H1 (cell line): ENCODE results near the gene ATM.

Experiments used
- BCL11A ChIP-seq, 2 experiments: IDR thresholded peaks; one replicate each; pipeline ENCODE4 v1.6.1; 2011; ENCODE audit warnings: low read depth in 2 of 2, low read length in 2 of 2, mild to moderate bottlenecking in 2 of 2
- CBX5 ChIP-seq: fragments of 300-800, 300-1000 bp; sonication (generic); IDR thresholded peaks from 2 replicates; pipeline ENCODE4 v1.7.1; 2016; ENCODE audit warnings: antibody characterized with exemption, low read length, low read depth
- CHD1 ChIP-seq: IDR thresholded peaks from 2 replicates; pipeline ENCODE4 v1.6.1; 2012; ENCODE audit warnings: low read depth, low read length, improper control_type of control experiment
- CREB1 ChIP-seq: IDR thresholded peaks from 2 replicates; pipeline ENCODE4 v1.6.1; 2012; ENCODE audit warnings: inconsistent platforms
- CTCF ChIP-seq, 3 experiments: IDR thresholded peaks; 1 replicate in 2 of 3; 2 replicates in 1 of 3; pipeline versions ENCODE4 v1.5.1 to v1.6.1; 2011; ENCODE audit warnings: low read length in 3 of 3, mild to moderate bottlenecking in 3 of 3, inconsistent platforms in 2 of 3, low read depth in 1 of 3, moderate library complexity in 1 of 3; ENCODE audit not compliant: insufficient read depth in 1 of 3; ENCODE audit errors: control extremely low read depth in 1 of 3
- POLR2AphosphoS5 ChIP-seq: IDR thresholded peaks from 2 replicates; pipeline ENCODE4 v1.6.1; 2011; ENCODE audit warnings: low read depth, low read length
- RAD21 ChIP-seq, 2 experiments: IDR thresholded peaks in 1 of 2; conservative IDR thresholded peaks in 1 of 2; 2 replicates each; pipeline ENCODE4 v1.6.1; 2011; ENCODE audit warnings: low read depth in 2 of 2, low read length in 2 of 2, improper control_type of control experiment in 1 of 2, inconsistent platforms in 1 of 2, mild to moderate bottlenecking in 1 of 2, moderate library complexity in 1 of 2
- SAP30 ChIP-seq: fragments of 300-600 bp; sonication (generic); IDR thresholded peaks from 2 replicates; pipeline ENCODE4 v1.7.1; 2012; ENCODE audit warnings: low read length, moderate library complexity, mild to moderate bottlenecking, inconsistent platforms; ENCODE audit not compliant: insufficient read depth, insufficient replicate concordance

- TF ChIP-seq SAP30 (no peak), CTCF (IDR thresholded peaks at IDR 0.05; ENCODE audit: control extremely low read depth in 1 of 3, insufficient read depth in 1 of 3, low read depth in 1 of 3, low read length in 3 of 3) (no peak), CBX5 (no peak), RAD21 (IDR thresholded peaks at IDR 0.05 in 1 of 2, conservative IDR thresholded peaks at IDR 0.05 in 1 of 2; ENCODE audit: low read depth in 2 of 2, low read length in 2 of 2) (no peak), POLR2AphosphoS5 (no peak), CREB1 (no peak), CHD1 (no peak), BCL11A (IDR thresholded peaks at IDR 0.05; ENCODE audit: low read depth in 2 of 2, low read length in 2 of 2) (no peak)
Measured at GRCh38 chr11:108221371-108221770, 1.5 kb upstream of the ATM start.
